GM12878 (cell line): ENCODE data around the gene HCST. TPM values are rescaled to one million over a fixed set of nuclear protein-coding genes. Genes with fewer than 3 reads are reported as not detected.

Experiments
- ATAC-seq: fragments of 200-7000 bp; cut with Tn5 transposase; 3 replicates; pipeline ENCODE4 v1.9.1; 2020; ENCODE audit warnings: mild to moderate bottlenecking, moderate library complexity
- BruUV-seq: library from RNA; stranded (reverse); fragments of 400-500 nt; replicated peaks from 2 replicates; lab custom pipeline; 2021; lab: Mats Ljungman, UMichigan
- CTCF ChIA-PET: fragments of 300-600 bp; sonication (Branson Sonifier 250); formaldehyde crosslinking; extraction: SDS; loops from one replicate; lab custom pipeline; 2021; ENCODE audit warnings: inconsistent platforms; lab: Yijun Ruan, JAX
- POLR2A ChIA-PET: fragments of 350-600 bp; formaldehyde crosslinking; extraction: SDS; loops from one replicate; lab custom pipeline; 2021; ENCODE audit warnings: inconsistent platforms; lab: Charles Lee
- RAD21 ChIA-PET: fragments of 300-600 bp; sonication (Branson Sonifier 250); formaldehyde crosslinking; loops from one replicate; lab custom pipeline; 2023; ENCODE audit warnings: antibody characterized with exemption; ENCODE audit not compliant: unreplicated experiment; lab: Charles Lee
- SMC1A ChIA-PET: fragments of 300-600 bp; sonication (Branson Sonifier 250); formaldehyde crosslinking; loops from one replicate; lab custom pipeline; 2023; ENCODE audit not compliant: unreplicated experiment, uncharacterized antibody; lab: Charles Lee
- DNase-seq: peaks from one replicate; pipeline ENCODE4 v3.0.0-alpha.2; 2011; ENCODE audit warnings: low read depth, low spot score
- FAIRE-seq: peaks from 3 replicates; lab custom pipeline; 2011; peaks lifted over from hg19 to GRCh38; lab: Jason Lieb, UNC
- H2AFZ ChIP-seq: 2 replicates; pipeline ENCODE4 v1.6.0; 2011; ENCODE audit warnings: low read depth, low read length, control low read depth; ENCODE audit not compliant: control insufficient read depth
- H3K27ac ChIP-seq: 2 replicates; pipeline ENCODE4 v1.5.1; 2011; ENCODE audit warnings: control low read depth; ENCODE audit not compliant: control insufficient read depth, insufficient read depth
- H3K27me3 ChIP-seq, 2 experiments: replicated peaks in 1 of 2; 2 replicates each; pipeline versions ENCODE4 v1.6.0 to v1.6.1; 2011; ENCODE audit warnings: low read length in 1 of 2; ENCODE audit not compliant: control insufficient read depth in 2 of 2, insufficient read depth in 2 of 2
- H3K36me3 ChIP-seq, 2 experiments: 2 replicates each; pipeline ENCODE4 v1.5.1; 2011; ENCODE audit warnings: low read length in 1 of 2; ENCODE audit not compliant: control insufficient read depth in 2 of 2, insufficient read depth in 2 of 2
- H3K4me1 ChIP-seq: 2 replicates; pipeline ENCODE4 v1.6.1; 2011; ENCODE audit warnings: mild to moderate bottlenecking, low read length, moderate library complexity, mixed read lengths; ENCODE audit not compliant: control insufficient read depth, insufficient read depth
- H3K4me2 ChIP-seq: 2 replicates; pipeline ENCODE4 v1.6.0; 2011; ENCODE audit warnings: control low read depth; ENCODE audit not compliant: control insufficient read depth, insufficient read depth
- H3K4me3 ChIP-seq: fragments of 200-600 bp; sonication (generic); 2 replicates; pipeline ENCODE4 v1.5.1; 2016
- H3K79me2 ChIP-seq: 2 replicates; pipeline ENCODE4 v1.6.0; 2011; ENCODE audit warnings: low read length; ENCODE audit not compliant: control insufficient read depth, insufficient read depth
- H3K9ac ChIP-seq: 2 replicates; pipeline ENCODE4 v1.8.0; 2011; ENCODE audit warnings: low read length, control low read depth, mixed read lengths; ENCODE audit not compliant: control insufficient read depth, insufficient read depth
- H3K9me3 ChIP-seq: replicated peaks from 3 replicates; pipeline ENCODE4 v1.5.1; 2011; ENCODE audit warnings: mild to moderate bottlenecking, low read length; ENCODE audit not compliant: control insufficient read depth, insufficient read depth
- H4K20me1 ChIP-seq: 2 replicates; pipeline ENCODE4 v1.6.0; 2011; ENCODE audit not compliant: control insufficient read depth, insufficient read depth
- CEBPB ChIP-seq, 2 experiments: fragments of 150-350 bp in 1 of 2; IDR thresholded peaks; 2 replicates each; pipeline ENCODE4 v1.6.1; 2012 to 2014; ENCODE audit warnings: low read depth in 2 of 2, low read length in 2 of 2, borderline replicate concordance in 1 of 2, inconsistent platforms in 1 of 2
- FOS ChIP-seq: IDR thresholded peaks from 3 replicates; pipeline ENCODE4 v1.6.1; 2011; ENCODE audit warnings: borderline replicate concordance; ENCODE audit not compliant: insufficient read length; ENCODE audit errors: extremely low read depth
- HSF1 ChIP-seq: fragments of 150-350 bp; IDR thresholded peaks from 2 replicates; pipeline ENCODE4 v1.6.1; 2014; ENCODE audit warnings: mild to moderate bottlenecking, low read depth, low read length
- IKZF2 ChIP-seq, 2 experiments: fragments of 450-650 bp; IDR thresholded peaks; 2 replicates each; pipeline ENCODE4 v1.6.1; 2017; ENCODE audit warnings: mild to moderate bottlenecking in 2 of 2, moderate library complexity in 2 of 2
- MLLT1 ChIP-seq: fragments of 450-650 bp; IDR thresholded peaks from 2 replicates; pipeline ENCODE4 v1.6.1; 2016; ENCODE audit warnings: mild to moderate bottlenecking
- NBN ChIP-seq: fragments of 450-650 bp; IDR thresholded peaks from 2 replicates; pipeline ENCODE4 v1.6.1; 2016
- RFX5 ChIP-seq: IDR thresholded peaks from 2 replicates; pipeline ENCODE4 v1.6.1; 2011; ENCODE audit warnings: low read depth, low read length, improper control_type of control experiment
- SREBF1 ChIP-seq: IDR thresholded peaks from 2 replicates; pipeline ENCODE4 v1.6.1; 2012; ENCODE audit warnings: mild to moderate bottlenecking, low read length
- STAT3 ChIP-seq: IDR thresholded peaks from 2 replicates; pipeline ENCODE4 v1.6.1; 2011; ENCODE audit warnings: low read depth, low read length, improper control_type of control experiment
- ZBTB33 ChIP-seq: fragments of 450-650 bp; IDR thresholded peaks from 2 replicates; pipeline ENCODE4 v1.6.1; 2017; ENCODE audit warnings: mild to moderate bottlenecking
- WGBS: methylation state at CpG from one replicate; pipeline ENCODE4 v1.1.6; 2016; ENCODE audit warnings: low lambda C conversion rate; ENCODE audit not compliant: insufficient replicate concordance, insufficient coverage; ENCODE audit errors: missing lambda C conversion rate; 5-methylcytosine and 5-hydroxymethylcytosine counted together
- in situ Hi-C: fragments of 300-500 bp; cut with MboI; formaldehyde crosslinking; loops from 9 replicates; pipeline ENCODE4 v1.14.3; 2018; ENCODE audit warnings: mixed read lengths
- intact Hi-C: fragments of 100-400 bp; cut with micrococcal nuclease; formaldehyde crosslinking; loops from one replicate; pipeline ENCODE4 v1.14.2; 2022; ENCODE audit not compliant: unreplicated experiment
- polyA plus RNA-seq, 11 experiments: library from polyadenylated mRNA; depleted of rRNA in 4 of 11; unstranded in 6 of 11; stranded (reverse) in 5 of 11; fragments of >200 nt; fragmentation: Nextera tagmentation in 4 of 11; fragmentation: Illumina TruSeq in 1 of 11; extraction: Ambion mirVana in 4 of 11; extraction: Trizol in 1 of 11; gene quantifications; 1 replicate in 1 of 11; 2 replicates in 10 of 11; pipeline versions ENCODE4 v1.2.1 to v1.2.3, GENCODE V29; 2011 to 2016; ENCODE audit warnings: inconsistent platforms in 2 of 11, missing spikeins in 2 of 11, low read depth in 1 of 11
- total RNA-seq, 4 experiments: library from RNA; depleted of rRNA in 3 of 4; stranded (reverse); fragments of >200 nt in 3 of 4; fragmentation: Illumina TruSeq in 1 of 4; extraction: Trizol in 1 of 4; gene quantifications; 2 replicates each; pipeline versions ENCODE4 v1.2.1 to v1.2.3, GENCODE V29; 2013 to 2021
- TF ChIP-seq, protein P1 (sequence below): IDR thresholded peaks from 2 replicates; pipeline ENCODE4 v1.6.1; 2011; ENCODE audit warnings: mild to moderate bottlenecking, low read depth, low read length, moderate library complexity; ENCODE audit not compliant: insufficient replicate concordance

Gene HCST
- total and polyA plus RNA-seq, 10 of the 15 experiments (the other 5 are each of a cell fraction or from before 2014, with no cell fraction given), result 7.5 to 79.6 (median 33.6) TPM

GRCh38 chr19:35859414-35859813 lies 42.9 kb upstream of the HCST start:
- intact Hi-C loops, result no loop called here
- no peak for ATAC-seq
- peaks cover 14 to 15% of the 10 kb centered on the region in 2 experiments; a peak in 3 of 4 replicates for H3K27me3 ChIP-seq

More at GRCh38 chr19:35859414-35859813, 42.9 kb upstream of the HCST start:
- Histone ChIP-seq H3K9me3 (no peaks in the 10 kb centered on the region), H3K4me1 (peaks cover 3% of the 10 kb centered on the region; the same call in 1 of the 2 replicates)
- in situ Hi-C loops, result no loop called here
- DNase-seq, result no peak
- no peak for FAIRE-seq
- TF ChIP-seq SREBF1 (no peak), STAT3 (no peak), CEBPB (IDR thresholded peaks at IDR 0.05; ENCODE audit: borderline replicate concordance in 1 of 2, low read depth in 2 of 2, low read length in 2 of 2) (no peak), RFX5 (no peak), IKZF2 (IDR thresholded peaks at IDR 0.05) (no peak), HSF1 (no peak), FOS (no peak), MLLT1 (no peak), ZBTB33 (no peak), NBN (no peak)
- TF ChIP-seq, protein P1, sequence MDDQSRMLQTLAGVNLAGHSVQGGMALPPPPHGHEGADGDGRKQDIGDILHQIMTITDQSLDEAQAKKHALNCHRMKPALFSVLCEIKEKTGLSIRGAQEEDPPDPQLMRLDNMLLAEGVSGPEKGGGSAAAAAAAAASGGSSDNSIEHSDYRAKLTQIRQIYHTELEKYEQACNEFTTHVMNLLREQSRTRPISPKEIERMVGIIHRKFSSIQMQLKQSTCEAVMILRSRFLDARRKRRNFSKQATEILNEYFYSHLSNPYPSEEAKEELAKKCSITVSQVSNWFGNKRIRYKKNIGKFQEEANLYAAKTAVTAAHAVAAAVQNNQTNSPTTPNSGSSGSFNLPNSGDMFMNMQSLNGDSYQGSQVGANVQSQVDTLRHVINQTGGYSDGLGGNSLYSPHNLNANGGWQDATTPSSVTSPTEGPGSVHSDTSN, result no peak
- TF ChIP-seq, all 136 proteins: peak for 0
- no peak overlapping the region for H2AFZ ChIP-seq
- ChIA-PET SMC1A (no interaction called here), CTCF (interaction anchor here (0.9 kb wide), 1 partner anchor 169 kb away, joined by 3 read pairs; no protein-coding TSS in a partner anchor), POLR2A (no interaction called here), RAD21 (no interaction called here)
- H3K27ac ChIP-seq, result no peak overlapping the region
- no peak overlapping the region for H3K4me3 ChIP-seq
- H3K36me3 ChIP-seq, result no peaks in the 10 kb centered on the region
- H3K9ac ChIP-seq, result no peak overlapping the region
- H3K79me2 ChIP-seq, result no peaks in the 10 kb centered on the region
- 29% methylated on average over 4 of the region's 4 CpGs for WGBS
- H3K4me2 ChIP-seq, result no peak overlapping the region
- BruUV-seq, result no TSS peak
- no peaks in the 10 kb centered on the region for H4K20me1 ChIP-seq
